Neural progenitor cell (in vitro differentiated cells): Measurements from ENCODE around the gene UAP1L1. TPM values are rescaled to one million over a fixed set of nuclear protein-coding genes. Genes with fewer than 3 reads are reported as not detected.

Source experiments
- DNase-seq: peaks from one replicate; pipeline ENCODE4 v3.0.0-alpha.2; 2016; ENCODE audit warnings: low spot score
- H2AFZ ChIP-seq: fragments of 200-600 bp; sonication (generic); replicated peaks from 2 replicates; pipeline ENCODE4 v1.6.1; 2016; ENCODE audit warnings: antibody characterized with exemption
- H3F3A ChIP-seq: fragments of 200-600 bp; sonication (generic); 2 replicates; pipeline ENCODE4 v1.6.1; 2016; ENCODE audit warnings: antibody characterized with exemption, low read depth
- H3K27ac ChIP-seq: fragments of 200-600 bp; sonication (generic); 2 replicates; pipeline ENCODE4 v1.5.1; 2016; ENCODE audit warnings: mild to moderate bottlenecking
- H3K27me3 ChIP-seq: fragments of 200-600 bp; sonication (generic); 2 replicates; pipeline ENCODE4 v1.6.1; 2016; ENCODE audit warnings: mild to moderate bottlenecking, moderate library complexity
- H3K36me3 ChIP-seq: fragments of 200-600 bp; sonication (generic); 2 replicates; pipeline ENCODE4 v1.5.1; 2016
- H3K4me1 ChIP-seq: fragments of 200-600 bp; sonication (generic); 2 replicates; pipeline ENCODE4 v1.6.1; 2016; ENCODE audit warnings: mixed run types
- H3K4me2 ChIP-seq: fragments of 200-600 bp; sonication (generic); 2 replicates; pipeline ENCODE4 v1.6.1; 2016
- H3K4me3 ChIP-seq: fragments of 200-600 bp; sonication (generic); 2 replicates; pipeline ENCODE4 v1.5.1; 2016
- H3K79me2 ChIP-seq: fragments of 200-600 bp; sonication (generic); 2 replicates; pipeline ENCODE4 v1.6.1; 2016; ENCODE audit warnings: low read depth
- H3K9ac ChIP-seq: fragments of 200-600 bp; sonication (generic); 2 replicates; pipeline ENCODE4 v1.6.1; 2016
- H3K9me3 ChIP-seq: fragments of 200-600 bp; sonication (generic); 2 replicates; pipeline ENCODE4 v1.5.1; 2016; ENCODE audit warnings: low read depth
- H4K20me1 ChIP-seq: fragments of 200-600 bp; sonication (generic); 2 replicates; pipeline ENCODE4 v1.6.1; 2016; ENCODE audit warnings: low read depth
- H3K27ac Mint-ChIP-seq: 3 replicates; pipeline ENCODE4 v1.8.0; 2021; ENCODE audit warnings: mixed read lengths
- H3K27me3 Mint-ChIP-seq: 2 replicates; pipeline ENCODE4 v1.8.0; 2022; ENCODE audit warnings: low read depth, mild to moderate bottlenecking, inconsistent platforms, moderate library complexity, mixed read lengths; ENCODE audit not compliant: insufficient read depth
- H3K36me3 Mint-ChIP-seq: 3 replicates; pipeline ENCODE4 v1.8.0; 2021; ENCODE audit warnings: mixed read lengths
- H3K4me1 Mint-ChIP-seq: 3 replicates; pipeline ENCODE4 v1.8.0; 2021; ENCODE audit warnings: mixed read lengths
- H3K4me3 Mint-ChIP-seq: 3 replicates; pipeline ENCODE4 v1.8.0; 2021; ENCODE audit warnings: mild to moderate bottlenecking, moderate library complexity, mixed read lengths
- H3K9me3 Mint-ChIP-seq: 3 replicates; pipeline ENCODE4 v1.8.0; 2020; ENCODE audit warnings: mixed read lengths
- EZH2 ChIP-seq: fragments of 200-600 bp; sonication (generic); IDR thresholded peaks from 2 replicates; pipeline ENCODE4 v1.6.1; 2017; ENCODE audit warnings: antibody characterized with exemption, mild to moderate bottlenecking, moderate library complexity
- EZH2phosphoT487 ChIP-seq: fragments of 200-600 bp; sonication (generic); IDR thresholded peaks from 2 replicates; pipeline ENCODE4 v1.6.1; 2017; ENCODE audit warnings: antibody characterized with exemption
- total RNA-seq: library from RNA; depleted of rRNA; stranded (reverse); fragments of >200 nt; gene quantifications from 2 replicates; pipeline ENCODE4 v1.2.3, GENCODE V29; 2015; ENCODE audit warnings: low replicate concordance
- TF ChIP-seq, protein P1 (sequence below): fragments of 200-600 bp; sonication (generic); IDR thresholded peaks from 2 replicates; pipeline ENCODE4 v1.5.1; 2017; ENCODE audit warnings: antibody characterized with exemption, mild to moderate bottlenecking

The UAP1L1 gene
- total RNA-seq, 1 donor from 2014 or later, result 0.51 TPM

GRCh38 chr9:137086531-137087408 lies 9.5 kb downstream of the UAP1L1 start, which contains the start of gene MAN1B1:
TSS of gene MAN1B1 (plus strand) at chr9:137086985. CDS start at chr9:137087000, 15 bp downstream.
- Mint-ChIP-seq H3K36me3 (peaks cover 5% of the 10 kb centered on the region), H3K4me3 (peak within 1 kb of the TSS; percentile 90), H3K27me3 (peaks cover 20% of the 10 kb centered on the region), H3K27ac (no peak within 1 kb of the TSS), H3K4me1 (peaks cover 29% of the 10 kb centered on the region), H3K9me3 (no peaks in the 10 kb centered on the region)
- TF ChIP-seq, protein P1, sequence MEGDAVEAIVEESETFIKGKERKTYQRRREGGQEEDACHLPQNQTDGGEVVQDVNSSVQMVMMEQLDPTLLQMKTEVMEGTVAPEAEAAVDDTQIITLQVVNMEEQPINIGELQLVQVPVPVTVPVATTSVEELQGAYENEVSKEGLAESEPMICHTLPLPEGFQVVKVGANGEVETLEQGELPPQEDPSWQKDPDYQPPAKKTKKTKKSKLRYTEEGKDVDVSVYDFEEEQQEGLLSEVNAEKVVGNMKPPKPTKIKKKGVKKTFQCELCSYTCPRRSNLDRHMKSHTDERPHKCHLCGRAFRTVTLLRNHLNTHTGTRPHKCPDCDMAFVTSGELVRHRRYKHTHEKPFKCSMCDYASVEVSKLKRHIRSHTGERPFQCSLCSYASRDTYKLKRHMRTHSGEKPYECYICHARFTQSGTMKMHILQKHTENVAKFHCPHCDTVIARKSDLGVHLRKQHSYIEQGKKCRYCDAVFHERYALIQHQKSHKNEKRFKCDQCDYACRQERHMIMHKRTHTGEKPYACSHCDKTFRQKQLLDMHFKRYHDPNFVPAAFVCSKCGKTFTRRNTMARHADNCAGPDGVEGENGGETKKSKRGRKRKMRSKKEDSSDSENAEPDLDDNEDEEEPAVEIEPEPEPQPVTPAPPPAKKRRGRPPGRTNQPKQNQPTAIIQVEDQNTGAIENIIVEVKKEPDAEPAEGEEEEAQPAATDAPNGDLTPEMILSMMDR, result no peak
- no peak for TF ChIP-seq EZH2
- TF ChIP-seq EZH2phosphoT487, result no peak
- H4K20me1 ChIP-seq, result no peaks in the 10 kb centered on the region
- no peaks in the 10 kb centered on the region for H3K9me3 ChIP-seq
- no peak within 1 kb of the TSS for H3K27ac ChIP-seq
- H3K4me2 ChIP-seq, result peak within 1 kb of the TSS; percentile 97
- H2AFZ ChIP-seq, result peak within 1 kb of the TSS; percentile 84
- peaks cover 9% of the 10 kb centered on the region for H3K79me2 ChIP-seq
- H3F3A ChIP-seq, result peaks cover 18% of the 10 kb centered on the region
- peak within 1 kb of the TSS; percentile 75 for H3K4me3 ChIP-seq
- H3K27me3 ChIP-seq, result peaks cover 34% of the 10 kb centered on the region
- H3K4me1 ChIP-seq, result peaks cover 14% of the 10 kb centered on the region
- peak within 1 kb of the TSS; percentile 15 for H3K9ac ChIP-seq
- no peaks in the 10 kb centered on the region for H3K36me3 ChIP-seq
- peak; percentile 100 for DNase-seq

DNA sequence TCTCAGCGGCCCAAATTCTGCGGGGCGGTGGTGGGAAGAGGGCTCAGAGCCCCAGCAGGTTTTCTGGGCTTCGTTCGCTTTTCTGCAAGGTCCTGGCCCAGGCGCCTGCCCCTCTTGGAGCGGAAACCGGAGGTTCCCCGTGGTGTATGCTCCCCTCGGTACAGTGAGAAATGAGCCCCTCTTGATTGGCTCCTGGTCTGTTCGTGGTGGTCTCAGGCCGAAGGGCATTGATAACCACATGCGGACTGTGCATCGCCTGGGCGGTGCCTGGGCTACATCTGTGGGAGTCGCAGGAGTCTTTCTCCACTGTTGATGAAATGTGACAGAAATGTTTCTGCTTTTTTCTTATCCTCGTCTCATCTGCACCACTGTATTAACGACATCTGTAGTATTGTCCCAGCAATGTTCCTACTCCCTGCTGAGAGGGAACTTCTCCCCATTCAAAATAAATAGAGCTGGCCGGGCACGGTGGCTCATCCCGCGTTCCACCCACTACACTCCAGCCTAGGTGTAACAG lies 10.2 kb downstream of the UAP1L1 start:
- H3K27ac Mint-ChIP-seq, result no peak overlapping the region
- peaks cover 32% of the 10 kb centered on the region for H3K27me3 ChIP-seq
- H3K4me2 ChIP-seq, result peak overlapping the region; percentile 97
- peak; percentile 26 for DNase-seq
- peaks cover 29% of the 10 kb centered on the region for H3K4me1 Mint-ChIP-seq
- no peaks in the 10 kb centered on the region for H4K20me1 ChIP-seq
- H3K36me3 Mint-ChIP-seq, result peaks cover 5% of the 10 kb centered on the region
- no peaks in the 10 kb centered on the region for H3K9me3 ChIP-seq
- H3K27ac ChIP-seq, result no peak overlapping the region
- peaks cover 9% of the 10 kb centered on the region for H3K79me2 ChIP-seq
- H3K4me3 Mint-ChIP-seq, result peak overlapping the region; percentile 90
- peaks cover 14% of the 10 kb centered on the region for H3K4me1 ChIP-seq
- H3K27me3 Mint-ChIP-seq, result peaks cover 18% of the 10 kb centered on the region
- H3K9me3 Mint-ChIP-seq, result no peaks in the 10 kb centered on the region
- H3F3A ChIP-seq, result peaks cover 18% of the 10 kb centered on the region
- H2AFZ ChIP-seq, result peak overlapping the region; percentile 84
- TF ChIP-seq EZH2 (no peak), EZH2phosphoT487 (no peak)
- TF ChIP-seq, protein P1, result no peak
- H3K36me3 ChIP-seq, result no peaks in the 10 kb centered on the region
- H3K4me3 ChIP-seq, result peak overlapping the region; percentile 75
- peak overlapping the region; percentile 15 for H3K9ac ChIP-seq

DNA sequence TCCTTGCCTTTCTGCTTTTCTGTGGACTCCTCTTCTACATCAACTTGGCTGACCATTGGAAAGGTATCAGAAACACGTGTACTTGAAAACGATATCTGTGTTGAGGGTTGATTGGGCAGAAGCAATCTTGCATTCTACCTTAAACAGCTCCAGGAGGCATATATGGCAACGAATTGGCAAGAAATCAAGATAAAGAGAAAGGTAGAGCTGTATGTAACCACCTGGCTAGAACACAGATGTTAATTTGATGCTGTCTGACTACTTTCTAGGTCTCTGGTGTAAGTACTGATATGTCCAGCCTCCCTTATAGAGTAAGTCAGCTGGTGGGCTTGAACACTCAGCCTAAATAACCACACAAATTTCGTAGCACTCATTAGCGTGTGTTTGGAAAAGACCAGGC lies 10.8 kb downstream of the UAP1L1 start:
- TF ChIP-seq, protein P1, result no peak
- TF ChIP-seq EZH2phosphoT487 (no peak), EZH2 (no peak)
- peaks cover 18% of the 10 kb centered on the region for H3F3A ChIP-seq
- H3K9ac ChIP-seq, result no peak overlapping the region

More for the DNA sequence above, 10.8 kb downstream of the UAP1L1 start:
- H3K79me2 ChIP-seq, result peaks cover 9% of the 10 kb centered on the region
- Mint-ChIP-seq H3K4me1 (peaks cover 25% of the 10 kb centered on the region), H3K27ac (no peak overlapping the region), H3K36me3 (peaks cover 5% of the 10 kb centered on the region), H3K27me3 (peaks cover 16% of the 10 kb centered on the region), H3K4me3 (peak overlapping the region; percentile 90), H3K9me3 (no peaks in the 10 kb centered on the region)
- H3K27me3 ChIP-seq, result peaks cover 32% of the 10 kb centered on the region
- H3K9me3 ChIP-seq, result no peaks in the 10 kb centered on the region
- no peak overlapping the region for H2AFZ ChIP-seq
- peak overlapping the region; percentile 75 for H3K4me3 ChIP-seq
- DNase-seq, result no peak
- H3K4me2 ChIP-seq, result peak overlapping the region; percentile 97
- H3K36me3 ChIP-seq, result no peaks in the 10 kb centered on the region
- no peaks in the 10 kb centered on the region for H4K20me1 ChIP-seq
- H3K4me1 ChIP-seq, result peaks cover 14% of the 10 kb centered on the region
- H3K27ac ChIP-seq, result no peak overlapping the region
